ENCODE data around the gene RABGAP1L.

The RABGAP1L gene

GRCh38 chr1:174696026-174696821 is 536.9 kb downstream of the RABGAP1L start:
- no peak for DNase-seq (ENCODE audit: low spot score)
- in situ Hi-C loops (cut with MboI; ENCODE audit: low sequenced_read_pairs, unreplicated experiment) = no loop called here
- TF ChIP-seq CTCF (IDR thresholded peaks at IDR 0.05; ENCODE audit: borderline replicate concordance, control extremely low read depth, extremely low read depth, insufficient read depth, missing control alignments) = no peak

- TF ChIP-seq CTCF (IDR thresholded peaks at IDR 0.05; ENCODE audit: borderline replicate concordance, control extremely low read depth, extremely low read depth, insufficient read depth, missing control alignments) = no peak
- in situ Hi-C loops (cut with MboI; ENCODE audit: low sequenced_read_pairs, unreplicated experiment) = no loop called here
- no peak for DNase-seq (ENCODE audit: low spot score)
Measured at GRCh38 chr1:174700314-174700713, 541.0 kb downstream of the RABGAP1L start.

GRCh38 chr1:174700775-174701174 is 541.5 kb downstream of the RABGAP1L start:
- DNase-seq (ENCODE audit: low spot score) = no peak
- in situ Hi-C loops (cut with MboI; ENCODE audit: low sequenced_read_pairs, unreplicated experiment) = no loop called here
- TF ChIP-seq CTCF (IDR thresholded peaks at IDR 0.05; ENCODE audit: borderline replicate concordance, control extremely low read depth, extremely low read depth, insufficient read depth, missing control alignments) = no peak

- in situ Hi-C loops (cut with MboI; ENCODE audit: low sequenced_read_pairs, unreplicated experiment) = no loop called here
- no peak for DNase-seq (ENCODE audit: low spot score)
- no peak for TF ChIP-seq CTCF (IDR thresholded peaks at IDR 0.05; ENCODE audit: borderline replicate concordance, control extremely low read depth, extremely low read depth, insufficient read depth, missing control alignments)
Measured at GRCh38 chr1:174701565-174701964, 542.2 kb downstream of the RABGAP1L start.

- DNase-seq (ENCODE audit: low spot score) = no peak
- in situ Hi-C loops (cut with MboI; ENCODE audit: low sequenced_read_pairs, unreplicated experiment) = no loop called here
- no peak for TF ChIP-seq CTCF (IDR thresholded peaks at IDR 0.05; ENCODE audit: borderline replicate concordance, control extremely low read depth, extremely low read depth, insufficient read depth, missing control alignments)
Measured at GRCh38 chr1:174702011-174702410, 542.7 kb downstream of the RABGAP1L start.

- in situ Hi-C loops (cut with MboI; ENCODE audit: low sequenced_read_pairs, unreplicated experiment) = no loop called here
- TF ChIP-seq CTCF (IDR thresholded peaks at IDR 0.05; ENCODE audit: borderline replicate concordance, control extremely low read depth, extremely low read depth, insufficient read depth, missing control alignments) = no peak
- DNase-seq (ENCODE audit: low spot score) = no peak
Measured at GRCh38 chr1:174703309-174703708, 544.0 kb downstream of the RABGAP1L start.

Measured in GM13976 (cell line).